Central memory CD4-positive, alpha-beta T cell (primary cell): ENCODE data around the gene SLC7A10.
"Not testable (repeated sequence)": the region's sequence is repeated elsewhere in the genome, so short reads cannot be mapped to it uniquely, and the experiment has no call there.

ENCODE experiments used
- DNase-seq: peaks from one replicate; pipeline ENCODE4 v3.0.0; 2022

SLC7A10 gene

DNA sequence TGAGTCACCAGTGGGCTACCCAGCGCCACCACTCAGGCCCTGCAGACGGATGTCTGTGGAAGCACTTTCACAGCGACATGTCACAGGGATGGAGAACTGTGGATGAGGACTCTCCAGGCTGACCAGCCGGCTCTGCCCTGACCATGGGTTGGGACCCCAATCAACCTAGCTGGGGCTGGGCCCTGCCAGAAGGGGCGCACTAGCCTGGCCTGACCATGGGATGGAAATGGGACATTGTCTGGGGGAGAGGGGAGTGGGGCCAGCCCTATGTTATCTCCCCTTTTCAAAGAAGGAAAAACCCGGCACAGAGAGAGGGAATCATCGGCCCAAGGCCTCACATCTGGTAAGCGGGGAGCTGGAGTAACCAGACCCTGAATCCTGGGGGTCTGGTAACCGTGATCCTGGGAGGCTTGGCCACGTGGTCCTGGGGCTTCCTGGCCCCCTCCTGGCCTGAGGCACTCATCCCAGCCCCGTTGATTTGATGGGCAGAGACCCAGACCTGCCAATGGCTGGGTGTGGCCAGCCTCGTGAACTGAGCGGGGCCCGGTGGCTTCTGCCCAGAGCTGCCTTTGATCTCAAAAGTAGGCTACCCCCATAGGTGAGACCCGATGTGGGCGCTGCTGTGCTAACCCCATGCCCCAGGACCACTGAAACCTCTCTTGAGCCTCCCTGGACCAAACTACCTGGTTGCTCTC lies 11.2 kb upstream of the SLC7A10 start:
- no peak for DNase-seq

DNA sequence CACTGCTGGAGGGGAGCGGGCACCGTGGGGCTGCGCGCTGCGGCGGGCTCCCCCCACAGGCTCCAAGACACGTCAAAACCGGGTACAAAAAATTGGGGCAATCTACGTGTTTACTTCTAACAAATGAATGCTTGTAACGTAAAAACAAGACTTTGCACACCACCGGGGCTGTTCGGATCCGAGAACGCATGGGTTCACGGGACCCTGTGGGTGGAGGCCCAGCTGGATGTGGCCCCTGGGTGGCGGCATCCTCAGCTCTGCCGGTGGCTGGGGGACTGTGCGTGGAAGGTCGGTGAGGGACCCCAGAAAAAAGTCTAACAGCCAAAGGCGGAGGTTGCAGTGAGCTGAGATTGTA lies 10.3 kb upstream of the SLC7A10 start:
- peak; percentile 13 for DNase-seq

DNA sequence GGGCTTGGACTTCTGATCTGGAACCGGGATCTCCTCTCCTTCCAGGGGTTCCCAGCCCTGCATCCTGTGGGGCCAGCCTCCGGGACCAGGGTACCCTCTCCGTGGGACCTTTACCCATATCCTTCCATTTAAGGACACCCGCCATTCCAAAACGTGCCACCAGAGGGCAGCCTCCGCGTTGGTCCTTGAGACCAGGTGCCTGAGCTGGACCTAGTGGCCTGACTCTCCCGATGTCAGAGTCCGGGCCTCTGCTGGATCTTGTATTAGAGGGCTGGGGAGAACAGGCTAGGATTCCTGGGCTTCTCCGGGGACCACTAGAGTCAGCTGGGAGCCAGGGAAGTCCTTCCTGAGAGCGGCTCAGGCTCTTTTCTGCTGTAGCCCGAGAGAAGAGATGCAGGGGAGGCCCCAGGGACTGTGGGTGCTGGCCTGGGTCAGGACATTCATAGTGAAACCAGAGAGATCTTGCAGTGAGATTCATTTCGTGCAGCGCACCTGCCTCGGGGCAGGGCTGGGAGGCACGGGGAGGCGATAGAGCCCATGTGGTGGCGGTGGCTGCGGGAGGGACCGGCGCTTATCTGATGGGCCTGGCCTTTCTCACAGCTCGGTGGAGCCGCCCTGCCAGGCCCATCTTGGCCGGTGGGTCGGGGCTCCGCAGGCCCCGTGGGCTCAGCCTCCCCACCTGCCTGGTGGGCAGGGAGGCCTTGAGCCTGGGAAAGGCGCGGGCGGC lies 9.8 kb upstream of the SLC7A10 start:
- DNase-seq, result peak; percentile 50

- no peak for DNase-seq
These were observed 9.1 kb upstream of the SLC7A10 start for GRCh38 chr19:33234736-33235135.

- no peak for DNase-seq
These were observed 8.4 kb upstream of the SLC7A10 start for GRCh38 chr19:33234092-33234491.

DNA sequence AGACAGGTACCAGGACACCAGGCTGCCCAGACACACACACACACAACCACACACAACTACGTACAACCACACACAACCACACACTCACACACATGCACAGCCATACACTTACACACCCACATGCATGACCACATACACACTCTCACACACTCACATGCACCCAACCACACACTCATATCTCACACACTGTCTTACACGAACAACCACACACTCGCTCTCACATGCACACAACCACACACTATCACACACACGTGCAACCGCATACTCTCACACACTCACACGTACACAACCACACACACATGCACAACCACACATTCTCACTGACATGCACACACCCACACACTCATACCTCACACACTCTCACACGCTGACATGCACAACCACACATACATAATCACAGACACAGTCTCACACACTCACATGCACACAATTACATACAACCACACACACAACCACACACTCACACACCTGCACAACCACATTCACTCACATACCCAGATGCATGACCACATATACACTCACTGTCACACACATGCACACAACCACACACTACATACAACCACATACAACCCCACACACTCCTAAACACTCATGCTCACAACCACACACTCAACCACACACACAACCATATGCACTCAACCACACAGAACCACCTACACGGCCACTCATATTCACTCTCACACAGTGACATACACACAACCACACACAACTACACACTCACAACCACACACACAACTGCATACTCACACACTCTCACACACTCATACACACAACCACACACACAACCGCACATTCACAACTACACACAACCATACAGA lies 7.6 kb upstream of the SLC7A10 start:
- no peak for DNase-seq

GRCh38 chr19:33232656-33233055 lies 7.0 kb upstream of the SLC7A10 start:
- DNase-seq, result no peak

GRCh38 chr19:33231511-33231910 lies 5.9 kb upstream of the SLC7A10 start:
- DNase-seq, result no peak

- no peak for DNase-seq
These were observed 4.3 kb upstream of the SLC7A10 start for GRCh38 chr19:33229962-33230361.

GRCh38 chr19:33227870-33228599 lies 2.4 kb upstream of the SLC7A10 start:
- DNase-seq, result no peak

- DNase-seq, result no peak
These were observed 1.6 kb upstream of the SLC7A10 start for GRCh38 chr19:33227242-33227650.

DNA sequence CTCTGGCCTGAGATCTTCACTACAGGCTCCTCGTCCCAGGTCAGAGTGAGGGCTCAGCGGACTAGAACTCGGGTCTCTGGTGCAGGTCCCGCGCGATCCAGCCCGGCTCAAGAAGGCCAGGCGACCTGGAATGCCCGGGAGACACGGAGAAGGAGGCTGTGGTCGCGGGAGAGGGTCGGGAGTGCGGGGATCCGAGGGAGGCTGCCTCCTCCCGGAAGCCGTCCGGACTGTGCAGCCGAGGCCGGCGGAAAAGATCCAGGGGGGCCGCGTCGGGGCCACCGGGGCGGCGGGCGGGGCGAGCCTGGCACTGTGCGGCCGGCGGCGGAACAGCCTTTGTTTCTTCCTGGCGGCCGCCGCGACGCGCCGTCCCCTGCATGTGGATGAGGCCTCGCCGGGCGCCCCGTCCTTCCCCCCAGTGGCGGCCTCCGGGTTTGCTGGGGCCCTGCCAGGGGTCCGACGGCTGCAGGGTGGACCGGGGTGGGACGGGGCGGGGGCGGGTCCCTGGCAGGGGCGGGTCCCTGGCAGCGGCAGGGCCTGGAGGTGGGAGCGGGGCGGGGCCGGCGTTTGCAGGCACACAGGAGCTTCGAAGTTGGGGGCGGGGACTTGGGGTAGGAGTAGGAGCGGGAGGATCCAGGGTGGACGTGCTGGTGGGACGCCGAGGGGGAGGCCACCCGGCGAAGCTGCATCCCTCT lies 1.0 kb upstream of the SLC7A10 start:
- DNase-seq, result no peak

DNA sequence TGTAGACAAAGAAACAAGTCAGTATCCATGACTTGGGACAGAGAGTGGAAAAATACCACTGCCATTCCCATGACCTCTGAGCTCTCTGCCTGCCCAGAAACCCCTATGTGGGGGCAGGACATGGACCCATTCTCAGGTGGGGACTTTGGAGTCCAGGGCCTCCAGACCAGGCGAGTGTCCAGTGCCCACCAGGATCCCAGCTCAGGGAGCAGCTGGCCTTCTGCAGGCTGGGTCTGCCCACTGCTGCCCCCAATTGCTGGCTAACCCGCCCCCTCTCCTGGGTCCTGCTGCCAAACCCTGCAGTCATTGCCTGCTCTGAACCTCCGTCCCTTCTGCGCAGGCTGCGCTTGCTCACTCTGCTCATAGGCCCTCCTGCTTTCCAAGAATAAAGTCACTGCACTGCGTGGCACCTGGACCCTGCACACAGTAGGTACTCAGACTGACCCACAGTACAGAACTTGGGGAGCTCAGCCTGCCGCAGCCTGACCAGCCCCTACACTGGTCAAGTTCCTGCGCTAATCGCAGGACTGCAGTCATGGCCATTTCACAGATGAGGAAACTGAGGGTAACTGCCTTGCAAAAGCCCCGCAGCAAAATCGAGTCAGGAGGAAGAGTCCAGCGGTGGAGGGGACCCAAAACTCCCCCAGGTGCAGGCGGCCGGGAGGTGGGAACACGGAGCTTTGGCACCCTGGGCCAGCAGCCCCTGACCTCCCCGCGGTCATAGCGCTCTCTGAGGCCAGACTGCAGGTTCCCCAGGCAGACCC lies 774 bp downstream of the SLC7A10 start:
- no peak for DNase-seq

DNA sequence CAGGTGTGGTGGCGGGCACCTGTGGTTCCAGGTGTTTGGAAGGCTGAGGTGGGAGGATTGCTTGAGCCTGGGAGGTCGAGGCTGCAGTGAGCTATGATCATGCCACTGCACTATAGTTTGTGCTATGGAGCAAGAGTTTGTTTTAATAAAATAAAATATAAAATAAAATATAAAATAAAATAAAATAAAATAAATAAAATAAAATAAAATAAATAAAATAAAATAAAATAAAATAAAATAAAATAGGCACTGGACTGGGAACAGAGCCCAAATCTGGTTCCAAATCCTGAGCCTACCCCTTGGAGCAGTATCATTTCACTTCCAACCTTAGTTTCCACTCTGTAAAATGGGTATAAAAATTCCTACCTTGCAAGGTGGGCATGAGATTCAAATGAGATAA lies 3.4 kb downstream of the SLC7A10 start:
- not testable (repeated sequence) for DNase-seq

DNA sequence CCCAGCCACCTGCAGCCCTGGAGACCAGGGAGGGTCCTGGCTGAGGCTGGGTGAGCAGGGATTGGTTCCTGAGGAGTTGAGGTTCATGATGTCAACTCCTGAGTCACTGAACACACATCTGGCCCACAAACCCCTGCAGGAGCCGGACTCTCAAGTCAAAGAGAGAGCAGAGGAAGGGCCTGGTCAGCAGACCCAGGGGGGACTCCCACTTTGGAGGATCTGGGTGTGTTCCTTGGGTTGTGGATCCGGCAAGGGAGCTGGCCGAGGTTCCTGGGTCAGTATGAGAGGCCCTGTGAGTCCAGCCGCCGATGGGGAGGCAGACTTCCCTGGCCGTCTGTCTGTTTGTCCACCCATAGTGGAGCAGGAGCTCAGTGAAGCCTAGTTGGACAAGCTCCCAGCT lies 4.0 kb downstream of the SLC7A10 start:
- no peak for DNase-seq

DNA sequence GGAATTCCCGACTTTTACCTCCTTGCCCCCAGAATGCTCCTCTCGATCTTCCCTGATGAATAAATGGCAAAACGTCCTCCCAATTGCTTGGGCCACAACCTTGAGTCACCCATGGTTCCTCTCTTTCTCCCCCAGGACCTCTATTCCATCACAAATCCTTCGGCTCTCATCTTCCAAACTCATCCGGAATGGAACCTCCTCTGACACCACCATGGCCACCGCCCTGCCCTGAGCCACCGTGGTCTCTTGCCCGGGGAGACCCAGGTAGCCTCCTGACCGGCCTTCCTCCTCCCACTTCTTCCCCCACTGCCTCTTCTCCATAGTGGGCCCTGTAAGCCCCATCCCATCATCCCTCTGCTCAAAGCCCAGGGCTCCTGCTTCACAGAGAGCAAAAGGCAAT lies 4.9 kb downstream of the SLC7A10 start:
- no peak for DNase-seq

GRCh38 chr19:33220115-33220514 lies 5.5 kb downstream of the SLC7A10 start:
- DNase-seq, result no peak

- DNase-seq, result no peak
These were observed 6.3 kb downstream of the SLC7A10 start for GRCh38 chr19:33219261-33219815.

- no peak for DNase-seq
These were observed 7.8 kb downstream of the SLC7A10 start for GRCh38 chr19:33217881-33218280.

GRCh38 chr19:33216198-33216830 lies 9.3 kb downstream of the SLC7A10 start:
- no peak for DNase-seq
